GM21381 (cell line): ENCODE results near the gene SULT6B1.

Source experiments
- ATAC-seq: cut with Tn5 transposase; IDR thresholded peaks from one replicate; pipeline ENCODE4 v1.9.1; 2021; ENCODE audit warnings: mild to moderate bottlenecking, moderate library complexity; ENCODE audit not compliant: unreplicated experiment

SULT6B1 gene

DNA sequence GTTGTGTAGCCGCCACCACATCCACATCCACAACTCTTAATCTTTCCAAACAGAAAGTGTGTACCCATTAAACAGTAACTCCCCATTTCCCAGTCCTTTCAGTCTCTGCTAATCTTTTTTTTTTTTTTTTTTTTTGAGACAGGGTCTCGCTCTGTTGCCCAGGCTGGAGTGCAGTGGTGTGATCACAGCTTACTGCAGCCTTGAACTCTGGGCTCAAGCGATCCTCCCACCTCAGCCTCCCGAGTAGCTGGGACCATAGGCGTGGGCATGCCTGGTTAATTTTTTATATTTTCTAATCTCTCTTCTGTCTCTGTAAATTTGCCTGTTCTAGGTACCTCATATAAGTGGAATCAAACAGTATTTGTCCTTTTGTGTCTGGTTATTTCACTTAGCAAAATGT is 35.2 kb downstream of the SULT6B1 start:
- ATAC-seq = no peak

DNA sequence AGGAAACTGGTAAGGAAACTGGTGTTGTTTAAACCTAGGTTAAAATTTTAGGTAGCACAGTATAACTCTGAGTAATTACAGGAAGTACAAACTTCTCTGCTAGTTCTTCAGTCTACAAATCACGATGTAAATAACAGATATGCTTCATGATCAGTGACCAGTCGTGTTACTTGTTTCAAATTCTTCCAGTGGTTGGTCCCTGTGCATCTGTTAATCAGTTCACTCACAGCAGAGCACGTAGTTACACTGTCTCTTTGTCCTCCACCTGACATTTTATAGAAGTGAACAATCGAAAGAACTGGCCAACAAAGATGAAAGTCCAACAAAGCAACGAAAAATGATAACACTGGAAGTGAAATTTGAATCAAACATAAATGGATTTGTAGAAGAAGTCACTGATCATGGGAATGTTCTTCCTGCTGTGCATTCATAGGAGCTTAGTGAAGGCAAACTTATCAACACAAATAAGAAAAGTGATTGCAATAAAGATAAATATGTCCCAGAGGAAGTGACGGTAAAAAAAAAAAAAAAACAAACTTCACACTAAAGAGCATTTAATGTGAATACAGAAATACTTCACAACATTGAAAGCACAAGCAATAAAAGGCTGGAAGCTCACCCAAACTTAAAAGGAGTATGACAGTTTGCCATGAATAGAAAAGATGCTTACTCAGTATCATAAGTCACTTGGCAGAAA is 38.7 kb downstream of the SULT6B1 start:
- ATAC-seq = no peak

DNA sequence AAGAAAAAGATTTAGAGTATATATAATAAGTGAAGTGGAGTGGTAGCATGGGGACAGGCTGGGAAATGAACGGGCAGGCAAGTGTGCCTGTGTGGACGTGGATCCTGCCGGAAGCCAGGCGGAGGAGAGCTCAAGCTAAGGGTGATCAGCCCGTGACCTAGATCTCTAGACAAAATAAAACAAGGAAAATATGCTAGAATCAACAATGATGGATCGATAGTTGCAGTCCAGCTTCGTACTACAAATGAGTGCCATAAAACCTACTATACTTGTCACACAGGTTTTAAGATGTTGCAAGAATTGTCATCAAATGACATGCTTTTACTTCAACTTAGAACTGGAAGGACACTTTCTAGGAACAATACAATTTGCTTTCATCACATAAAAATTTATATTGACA is 40.1 kb downstream of the SULT6B1 start:
- no peak for ATAC-seq

DNA sequence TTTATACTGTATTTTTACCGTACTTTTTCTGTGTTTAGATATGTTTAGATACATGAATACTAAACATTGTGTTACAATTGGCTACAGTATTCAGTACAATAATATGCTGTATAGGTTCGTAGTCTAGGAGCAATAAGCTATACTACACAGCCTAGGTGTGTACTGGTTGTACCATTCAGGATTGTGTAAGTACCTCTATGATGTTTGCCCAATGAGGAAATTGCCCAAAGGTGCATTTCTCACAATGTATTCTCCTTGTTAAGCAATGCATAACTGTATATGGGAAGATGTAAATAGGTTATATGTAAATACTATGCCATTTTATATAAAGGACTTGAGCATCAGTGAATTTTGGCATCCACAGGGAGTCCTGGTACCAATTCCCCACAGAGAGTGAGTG is 42.4 kb downstream of the SULT6B1 start:
- ATAC-seq = no peak

DNA sequence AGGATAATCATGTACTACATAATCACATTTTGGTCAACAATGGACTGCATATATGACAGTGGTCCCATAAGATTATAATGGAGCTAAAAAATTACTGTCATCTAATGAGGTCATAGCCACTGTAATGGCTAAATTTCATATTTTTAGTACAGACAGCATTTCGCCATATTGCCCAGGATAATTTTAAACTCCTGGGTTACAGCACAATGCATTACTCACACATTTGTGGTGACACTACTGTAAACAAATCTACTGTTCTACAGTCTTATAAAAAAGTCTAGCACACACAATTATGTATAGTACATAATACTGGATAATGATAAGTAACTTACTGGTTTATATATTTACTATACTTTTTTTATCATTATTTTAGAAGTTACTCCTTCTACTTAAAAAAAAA is 44.5 kb downstream of the SULT6B1 start:
- ATAC-seq = no peak

DNA sequence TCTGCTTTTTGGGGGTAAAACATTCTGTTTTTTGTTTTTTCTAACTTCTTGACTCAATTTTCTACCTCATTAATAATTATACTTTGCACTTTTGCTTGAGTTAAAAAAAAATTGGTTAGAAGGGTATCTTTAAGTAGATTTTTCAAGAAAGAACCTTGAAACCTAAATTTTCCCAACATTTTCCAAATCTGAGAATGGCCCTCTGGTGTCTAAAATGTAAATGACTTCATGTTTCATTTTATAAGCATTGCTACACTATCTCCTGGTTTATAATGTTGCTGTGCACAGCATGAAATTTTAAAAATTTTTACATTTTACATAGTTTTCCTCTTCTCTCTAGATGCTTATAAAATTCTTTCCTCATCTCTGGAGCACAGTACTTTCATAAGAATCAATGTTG is 45.9 kb downstream of the SULT6B1 start:
- no peak for ATAC-seq

DNA sequence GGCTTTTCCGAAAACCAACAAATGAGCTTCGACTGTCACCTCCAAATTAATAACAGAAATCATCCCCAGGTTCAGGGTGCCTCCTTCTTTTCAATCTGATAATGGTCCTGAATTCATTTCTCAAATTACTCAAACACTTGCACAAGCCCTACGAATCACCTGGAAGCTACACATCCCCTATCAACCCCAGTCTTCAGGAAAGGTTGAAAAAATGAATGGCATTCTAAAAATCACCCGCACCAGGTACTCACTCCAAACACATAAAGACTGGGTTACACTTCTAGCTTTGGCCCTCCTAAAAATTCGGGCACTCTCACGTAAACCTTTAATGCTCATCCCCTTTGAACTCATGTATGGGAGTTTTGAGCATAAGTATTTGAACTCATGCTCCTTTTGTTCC is 55.6 kb downstream of the SULT6B1 start:
- ATAC-seq = no peak

DNA sequence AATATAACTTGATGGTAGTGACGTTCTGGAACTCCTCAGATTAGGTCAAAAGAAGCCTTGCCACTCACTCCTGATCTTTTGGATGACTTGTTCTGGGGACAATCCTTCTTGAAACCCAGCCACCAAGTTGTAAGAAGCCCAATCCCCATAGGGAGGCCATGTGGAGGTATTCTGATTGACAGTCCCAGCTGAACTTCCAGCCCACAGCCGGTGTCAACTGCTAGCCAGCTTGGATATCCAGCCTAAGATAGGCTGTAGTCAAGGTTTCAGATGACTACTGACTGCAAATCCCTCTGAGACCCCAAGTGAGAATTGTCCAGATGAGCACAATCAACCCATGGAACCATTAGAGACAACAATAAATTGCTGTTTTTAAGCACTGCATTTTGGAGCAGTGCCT is 63.1 kb downstream of the SULT6B1 start:
- ATAC-seq = no peak

DNA sequence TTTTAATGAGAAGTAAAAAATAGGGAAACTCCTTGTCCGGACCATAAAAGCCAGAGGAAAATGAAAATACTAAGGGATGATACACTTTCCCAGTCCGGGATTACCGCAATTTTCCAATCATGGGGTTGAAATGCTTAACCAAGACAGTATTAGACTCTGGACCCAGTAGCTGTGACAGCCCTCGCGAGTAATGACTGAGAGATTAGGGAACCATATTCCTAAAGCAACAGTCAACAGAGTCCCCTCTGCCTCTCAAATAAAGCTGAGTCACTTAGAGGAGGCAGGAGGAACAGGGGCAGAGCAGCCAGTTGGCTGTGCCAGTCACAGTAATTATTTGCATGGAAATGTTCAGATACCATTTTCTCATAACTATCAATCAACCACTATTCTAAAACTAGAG is 69.3 kb downstream of the SULT6B1 start:
- no peak for ATAC-seq
